G401.6 (cell line): Measurements from ENCODE around the gene IKZF5.
A peak's percentile ranks its signal among the peaks of the same experiment; 100 is the strongest.

Experiments
- FAIRE-seq: peaks from 2 replicates; lab custom pipeline; 2012; peaks lifted over from hg19 to GRCh38; lab: Jason Lieb, UNC

The IKZF5 gene, protein sequence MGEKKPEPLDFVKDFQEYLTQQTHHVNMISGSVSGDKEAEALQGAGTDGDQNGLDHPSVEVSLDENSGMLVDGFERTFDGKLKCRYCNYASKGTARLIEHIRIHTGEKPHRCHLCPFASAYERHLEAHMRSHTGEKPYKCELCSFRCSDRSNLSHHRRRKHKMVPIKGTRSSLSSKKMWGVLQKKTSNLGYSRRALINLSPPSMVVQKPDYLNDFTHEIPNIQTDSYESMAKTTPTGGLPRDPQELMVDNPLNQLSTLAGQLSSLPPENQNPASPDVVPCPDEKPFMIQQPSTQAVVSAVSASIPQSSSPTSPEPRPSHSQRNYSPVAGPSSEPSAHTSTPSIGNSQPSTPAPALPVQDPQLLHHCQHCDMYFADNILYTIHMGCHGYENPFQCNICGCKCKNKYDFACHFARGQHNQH

DNA sequence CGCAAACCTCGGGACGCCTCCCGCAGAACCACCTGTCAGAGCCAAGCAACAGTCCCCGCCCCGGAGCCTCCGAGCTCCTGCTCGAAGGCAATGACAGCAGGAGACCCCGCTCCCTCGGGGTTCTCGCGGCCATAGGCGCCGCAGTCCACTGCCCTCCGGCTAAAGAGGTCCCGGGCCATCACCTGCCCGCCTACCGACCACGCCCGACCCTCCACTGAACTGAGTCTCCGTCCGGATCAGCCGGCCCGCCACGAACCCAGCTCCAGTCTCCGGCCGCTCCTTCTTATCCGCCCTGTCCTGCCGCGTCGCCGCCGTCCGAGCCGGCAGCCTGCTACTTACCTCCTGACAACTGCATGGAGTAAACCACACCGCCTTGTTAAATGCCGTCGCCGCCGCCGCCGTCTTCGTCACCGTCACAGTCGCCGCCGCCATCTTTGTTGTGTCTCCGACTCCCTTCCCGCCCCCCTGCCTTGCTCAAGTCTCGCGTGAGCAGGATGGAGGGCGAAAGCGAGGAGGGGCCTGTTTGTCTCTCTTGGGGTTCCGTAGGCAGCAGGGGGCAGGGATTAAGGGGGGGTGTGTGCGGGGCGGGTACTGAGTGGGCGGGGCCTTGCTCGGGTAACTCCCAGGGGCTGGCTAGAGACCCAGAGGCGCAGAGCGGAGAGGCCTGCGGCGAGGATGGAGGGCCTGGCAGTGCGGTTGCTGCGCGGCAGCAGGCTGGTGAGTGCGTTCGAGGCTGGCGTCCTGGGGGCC is at the start of gene IKZF5, which contains the start of gene ACADSB:
Gene IKZF5 (minus strand): TSS at position 441 of the 750 bp plus-strand sequence. CDS start 10,170 bp downstream, outside the sequence.
Gene ACADSB (plus strand): TSS at position 652 of the 750 bp plus-strand sequence. CDS start 24 bp downstream, at position 676.
- peak; percentile 86 for FAIRE-seq

DNA sequence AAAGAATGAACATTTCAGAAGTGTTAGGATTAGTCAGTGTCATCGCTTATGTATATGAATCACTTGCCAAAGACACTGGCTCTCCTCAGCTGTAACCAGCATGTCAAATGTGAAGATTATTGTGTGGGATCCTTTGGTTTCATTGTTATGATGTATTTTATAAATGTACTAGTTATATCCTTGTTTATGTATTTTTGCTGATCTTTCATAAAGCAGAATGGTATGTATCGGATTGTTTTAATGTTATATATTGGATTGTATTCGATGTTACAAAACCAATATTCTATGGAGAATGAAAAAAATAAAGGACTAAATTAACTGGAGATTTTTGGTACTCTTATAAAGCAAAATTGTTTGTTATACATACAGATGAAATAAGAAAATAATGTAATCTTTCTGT is 49.4 kb upstream of the IKZF5 start:
- peak; percentile 28 for FAIRE-seq

DNA sequence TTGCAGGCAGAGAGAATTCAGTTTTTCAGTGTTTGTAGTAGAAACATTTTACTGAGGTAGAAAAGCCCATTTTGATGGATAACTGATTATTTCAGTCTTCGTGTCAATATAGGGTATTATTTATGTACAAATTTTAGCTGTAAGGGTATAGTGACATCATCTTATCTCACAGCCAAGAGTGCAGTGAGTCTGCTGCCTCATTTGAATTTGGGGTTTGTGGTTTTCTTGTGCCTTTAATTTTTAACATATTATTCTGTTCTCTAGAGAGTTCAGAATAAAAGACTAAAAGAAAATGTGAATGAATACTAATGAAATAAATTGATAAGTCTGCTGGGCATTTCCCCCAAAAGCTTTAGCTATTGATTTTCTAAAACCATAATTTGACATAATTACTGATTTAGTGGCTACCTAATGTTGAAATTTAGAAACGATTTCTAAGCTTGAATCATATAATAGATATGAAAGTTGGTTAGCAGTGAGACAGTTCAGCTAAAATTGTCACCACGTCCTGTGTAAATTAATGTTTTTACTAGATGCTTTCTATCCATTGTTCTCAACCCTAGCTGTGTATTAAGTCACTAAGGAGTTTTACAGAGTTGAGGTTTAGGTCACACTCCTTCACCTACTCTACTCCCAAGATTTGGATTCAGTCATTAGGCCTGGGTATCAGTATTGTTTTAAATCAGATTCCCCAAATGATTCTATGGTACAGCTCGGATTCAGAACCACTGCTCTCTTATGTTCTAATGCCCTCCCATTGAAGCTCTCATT is 37.6 kb upstream of the IKZF5 start:
- no peak for FAIRE-seq

DNA sequence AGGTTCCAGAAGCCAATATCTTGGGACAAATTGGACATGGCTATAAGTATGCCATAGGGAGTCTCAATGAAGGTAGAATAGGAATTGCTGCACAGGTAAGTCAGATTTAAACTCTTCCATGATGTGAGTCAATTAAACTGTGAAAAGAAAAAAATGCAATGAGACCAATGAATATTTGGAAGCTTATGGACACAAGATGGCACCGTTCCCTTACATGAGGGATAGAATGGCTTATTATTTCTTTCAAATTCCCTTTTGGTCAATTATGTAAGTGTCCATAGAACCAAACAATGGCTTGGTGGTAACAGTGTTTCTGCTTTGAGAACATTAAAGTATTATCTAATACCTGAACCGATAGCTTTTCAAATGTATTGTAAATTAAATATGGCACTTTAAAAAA is 35.8 kb upstream of the IKZF5 start:
- FAIRE-seq = peak; percentile 63

DNA sequence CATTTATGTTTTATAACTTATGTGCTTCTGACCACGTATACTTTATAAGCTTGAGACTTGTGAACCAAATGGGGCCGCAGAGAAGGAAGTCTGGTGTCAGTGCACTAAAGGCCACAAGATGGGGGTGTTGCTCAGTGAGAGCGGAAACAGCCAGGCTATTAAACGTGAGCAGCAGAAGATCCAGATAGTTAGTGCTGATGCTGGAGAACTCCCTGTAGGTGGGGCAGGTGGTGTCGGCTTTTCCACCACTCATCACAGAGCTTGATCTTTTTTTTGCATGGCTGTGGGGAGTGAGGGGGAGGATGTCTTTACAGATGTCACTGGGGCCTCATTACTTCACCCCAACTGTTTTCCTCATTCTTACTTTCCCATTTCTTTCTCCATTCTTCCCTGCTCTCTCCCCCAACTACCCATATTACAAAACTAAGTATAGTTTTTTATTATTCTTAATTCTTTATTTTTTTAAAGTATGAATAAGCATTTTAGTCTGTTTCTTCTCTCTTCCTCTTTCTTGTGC is 34.9 kb upstream of the IKZF5 start:
- FAIRE-seq = peak; percentile 87

DNA sequence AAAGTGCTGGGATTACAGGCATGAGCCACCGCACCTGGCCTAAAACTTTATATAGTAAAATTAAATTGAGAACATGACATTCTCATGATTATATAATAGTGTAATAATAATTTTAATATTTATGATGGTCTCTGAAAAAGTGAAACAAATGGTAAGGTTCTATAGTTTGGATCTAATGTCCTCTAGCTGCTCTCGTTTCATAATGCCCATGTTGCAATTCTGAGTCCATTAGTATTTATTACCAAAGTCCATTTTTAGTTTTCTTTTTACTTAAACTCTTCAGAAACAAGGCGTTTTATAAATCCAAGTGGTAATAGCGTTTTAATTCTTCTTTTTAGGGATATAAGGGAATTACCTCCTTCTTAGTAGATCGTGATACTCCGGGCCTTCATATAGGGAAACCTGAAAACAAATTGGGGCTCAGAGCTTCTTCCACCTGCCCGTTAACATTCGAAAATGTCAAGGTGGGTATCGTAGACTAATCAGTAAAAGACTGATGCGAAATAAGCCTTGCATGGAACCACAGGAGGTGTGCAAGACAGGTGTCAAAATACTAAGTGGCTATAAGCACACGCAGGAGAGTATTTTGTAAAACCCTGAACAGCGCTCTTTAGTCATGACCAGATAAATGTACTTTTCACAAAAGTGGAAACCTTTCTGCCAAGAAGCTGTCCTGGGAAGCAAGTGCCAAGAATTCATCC is 34.3 kb upstream of the IKZF5 start:
- FAIRE-seq = no peak

DNA sequence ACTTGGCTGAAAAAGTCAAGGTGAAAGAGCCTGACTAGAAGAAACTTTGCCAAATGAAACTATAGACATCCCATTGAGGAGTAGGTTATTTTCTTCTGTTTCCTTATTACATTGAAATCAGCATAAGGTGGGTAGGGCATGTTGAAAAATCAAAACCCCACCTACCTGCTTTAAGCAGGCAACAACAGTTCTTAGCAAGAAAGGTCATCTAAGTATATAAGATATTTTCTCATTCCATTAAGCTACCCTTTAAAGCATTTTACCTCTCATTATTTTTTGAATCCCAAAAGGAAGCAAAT is 31.0 kb upstream of the IKZF5 start:
- no peak for FAIRE-seq

DNA sequence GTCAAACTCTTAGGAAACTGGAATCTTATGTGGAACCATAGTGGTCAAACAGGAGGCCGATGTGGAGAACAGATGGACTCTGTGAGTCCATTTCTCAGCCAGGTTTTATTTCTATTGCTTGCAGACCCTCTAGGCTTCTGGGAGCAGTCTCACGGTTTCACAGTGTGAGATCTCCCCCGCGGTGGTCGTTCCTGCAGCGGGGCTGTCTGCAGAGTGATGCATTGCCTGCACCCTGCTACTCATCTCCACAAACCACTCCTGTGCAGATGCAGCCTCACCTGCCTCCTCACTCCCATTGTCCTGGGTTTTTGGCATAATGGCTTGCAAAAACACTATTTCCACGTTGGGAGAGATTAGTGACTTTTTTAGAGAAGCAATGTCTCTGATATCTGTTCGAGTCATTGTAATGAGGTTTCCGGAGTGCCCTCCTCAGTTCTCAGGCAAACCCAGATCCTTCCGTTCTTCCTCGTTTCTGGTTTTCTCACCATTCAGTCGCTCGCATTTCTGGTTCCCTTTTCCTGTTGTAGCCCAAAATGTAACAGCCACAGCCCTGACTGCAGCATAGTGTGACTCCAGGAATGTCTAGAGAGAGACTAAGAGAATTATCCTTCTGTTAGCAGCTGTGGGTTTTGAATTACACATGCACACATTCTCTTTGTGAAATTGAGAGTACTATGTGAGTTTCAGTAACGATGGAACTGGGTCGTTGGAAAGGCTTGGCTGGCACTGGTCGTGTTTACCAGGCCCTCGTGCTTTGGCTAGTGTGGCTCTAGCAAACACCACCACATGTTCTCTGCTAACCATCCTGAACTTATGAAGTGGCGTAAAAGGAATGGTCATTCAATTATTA is 30.4 kb upstream of the IKZF5 start:
- FAIRE-seq = no peak

DNA sequence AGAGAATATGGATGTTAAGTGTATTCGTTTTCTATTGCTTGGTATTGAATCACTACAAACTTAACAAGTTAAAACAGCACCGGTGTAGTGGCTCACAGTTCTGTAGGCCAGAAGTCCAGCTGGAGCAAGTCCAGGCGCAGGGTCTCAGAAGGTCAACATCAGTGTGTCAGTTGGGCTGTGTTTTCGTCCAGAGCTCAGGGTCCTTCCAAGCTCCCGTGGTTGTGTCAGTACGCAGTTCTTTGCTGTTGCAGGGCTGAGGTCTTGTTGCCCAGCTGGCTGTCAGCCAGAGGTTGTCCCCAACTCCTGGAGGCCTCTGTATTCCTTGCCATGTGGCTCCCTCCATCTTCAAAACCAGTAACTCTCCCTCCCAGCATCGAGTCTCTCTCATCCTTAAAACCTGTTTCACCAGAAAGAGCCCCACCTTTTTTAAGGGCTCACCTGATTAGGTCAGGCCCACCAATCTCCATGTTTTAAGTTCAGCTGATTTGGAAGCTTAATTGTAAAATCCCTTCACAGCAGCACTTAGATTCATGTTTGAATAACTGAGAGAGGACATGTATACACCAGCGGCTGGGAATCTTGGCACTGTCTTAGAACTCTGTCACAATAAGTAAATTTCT is 27.0 kb upstream of the IKZF5 start:
- no peak for FAIRE-seq

DNA sequence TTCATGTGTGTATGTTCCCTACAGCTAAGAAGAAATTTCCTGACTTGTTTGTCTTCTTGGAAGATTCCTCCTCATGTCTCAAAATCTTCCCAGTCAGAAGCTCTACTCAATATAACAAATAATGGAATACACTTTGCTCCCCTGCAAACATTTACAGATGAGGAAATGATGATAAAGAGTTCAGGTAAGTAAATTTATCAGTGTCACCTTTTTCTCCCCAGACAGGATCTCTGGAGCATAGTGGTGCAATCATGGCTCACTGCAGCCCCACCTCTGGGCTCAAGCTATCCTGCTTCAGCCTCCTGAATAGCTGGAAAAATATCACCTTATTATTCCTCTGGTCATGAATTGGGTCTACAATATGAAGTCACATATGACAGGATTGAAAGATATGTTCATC is 25.7 kb upstream of the IKZF5 start:
- no peak for FAIRE-seq

DNA sequence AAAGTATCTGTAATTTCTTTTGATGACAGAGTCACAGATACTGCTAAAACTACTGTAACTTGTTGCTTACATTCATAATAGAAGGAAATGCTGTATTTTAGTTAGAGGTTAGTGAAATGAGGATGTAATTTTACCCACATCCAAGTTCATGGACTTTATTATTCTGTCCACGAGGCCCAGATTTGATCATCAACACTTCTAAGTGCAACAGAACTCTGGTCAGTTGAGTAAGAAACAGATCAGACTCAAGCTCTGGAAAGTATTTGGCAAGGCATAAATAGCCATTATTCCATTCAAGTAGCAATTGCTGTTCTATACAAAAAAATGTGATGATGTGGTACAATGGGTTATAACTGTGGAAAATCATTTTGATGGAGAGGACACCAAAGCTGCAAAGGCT is 22.5 kb upstream of the IKZF5 start:
- FAIRE-seq = no peak

DNA sequence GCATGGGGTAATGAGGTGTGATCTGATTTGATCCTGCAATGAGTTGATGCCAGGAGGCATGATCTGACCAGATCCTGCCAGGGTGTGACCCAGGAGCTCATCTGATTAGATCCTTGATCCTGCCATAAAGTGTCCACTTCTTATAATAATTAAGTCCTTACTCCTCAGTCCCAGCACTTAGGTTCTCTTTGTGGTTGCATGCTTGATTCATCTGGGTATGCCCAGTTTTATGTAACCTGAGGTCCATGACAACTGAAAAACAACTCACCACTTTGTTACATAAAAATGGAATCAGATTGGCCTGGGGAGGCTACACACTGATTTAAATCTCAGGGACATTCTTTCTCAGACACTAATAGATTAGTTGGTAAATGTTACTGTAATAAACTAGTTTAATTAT is 19.3 kb upstream of the IKZF5 start:
- FAIRE-seq = no peak

DNA sequence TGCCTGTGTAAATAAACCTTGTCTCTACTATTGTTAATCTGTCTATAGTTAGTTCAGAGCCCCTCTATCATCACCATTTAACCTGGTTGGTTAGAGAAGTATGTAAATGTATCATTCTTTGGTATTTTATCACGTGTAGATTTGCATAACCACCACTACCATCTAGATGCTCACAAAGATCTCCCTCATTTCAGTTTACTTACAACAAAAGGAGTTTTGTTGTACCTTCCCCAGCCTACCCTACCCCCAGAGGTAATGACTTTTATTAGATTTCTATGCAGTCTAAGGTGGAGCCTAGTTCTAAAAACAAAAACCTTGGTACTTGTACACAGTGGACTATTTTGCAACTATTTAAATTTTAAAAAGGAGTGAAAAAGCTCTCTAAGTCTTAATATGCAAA is 17.7 kb upstream of the IKZF5 start:
- no peak for FAIRE-seq

DNA sequence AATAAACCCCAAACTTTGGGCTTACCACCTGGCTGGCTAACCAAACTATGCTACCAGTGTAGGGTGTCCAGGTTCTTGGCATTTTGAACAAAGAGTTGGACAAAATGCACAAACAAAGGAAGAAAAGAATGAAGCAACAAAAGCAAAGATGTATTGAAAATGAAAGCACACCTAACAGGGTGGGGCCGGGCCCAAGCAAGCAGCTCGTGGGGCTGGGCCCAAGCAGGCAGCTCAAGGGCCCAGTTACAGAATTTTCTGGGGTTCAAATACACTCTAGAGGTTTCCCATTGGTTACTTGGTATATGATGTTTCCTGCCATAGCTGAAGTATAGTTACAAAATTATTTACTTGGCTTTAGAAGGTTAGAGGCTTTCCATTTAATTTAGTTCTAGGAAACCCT is 15.9 kb upstream of the IKZF5 start:
- FAIRE-seq = no peak

DNA sequence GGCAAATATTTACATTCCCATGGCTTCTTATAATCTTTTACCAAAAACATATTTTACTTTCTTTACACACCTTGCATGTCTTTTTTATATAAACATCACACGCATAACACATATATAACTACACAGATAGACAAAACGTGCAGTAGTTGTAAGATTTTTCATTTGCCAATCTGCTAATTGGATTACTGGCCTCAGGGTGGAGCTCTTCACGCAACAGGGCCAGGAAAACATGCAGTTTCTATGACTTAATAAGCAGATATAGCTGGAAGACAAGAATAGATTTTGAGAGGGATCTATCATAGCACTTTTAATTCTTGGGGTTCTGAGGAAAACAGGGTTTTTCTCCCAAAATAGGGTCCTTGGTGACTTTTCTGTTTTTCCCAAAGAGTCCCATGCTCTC is 12.9 kb upstream of the IKZF5 start:
- FAIRE-seq = no peak

DNA sequence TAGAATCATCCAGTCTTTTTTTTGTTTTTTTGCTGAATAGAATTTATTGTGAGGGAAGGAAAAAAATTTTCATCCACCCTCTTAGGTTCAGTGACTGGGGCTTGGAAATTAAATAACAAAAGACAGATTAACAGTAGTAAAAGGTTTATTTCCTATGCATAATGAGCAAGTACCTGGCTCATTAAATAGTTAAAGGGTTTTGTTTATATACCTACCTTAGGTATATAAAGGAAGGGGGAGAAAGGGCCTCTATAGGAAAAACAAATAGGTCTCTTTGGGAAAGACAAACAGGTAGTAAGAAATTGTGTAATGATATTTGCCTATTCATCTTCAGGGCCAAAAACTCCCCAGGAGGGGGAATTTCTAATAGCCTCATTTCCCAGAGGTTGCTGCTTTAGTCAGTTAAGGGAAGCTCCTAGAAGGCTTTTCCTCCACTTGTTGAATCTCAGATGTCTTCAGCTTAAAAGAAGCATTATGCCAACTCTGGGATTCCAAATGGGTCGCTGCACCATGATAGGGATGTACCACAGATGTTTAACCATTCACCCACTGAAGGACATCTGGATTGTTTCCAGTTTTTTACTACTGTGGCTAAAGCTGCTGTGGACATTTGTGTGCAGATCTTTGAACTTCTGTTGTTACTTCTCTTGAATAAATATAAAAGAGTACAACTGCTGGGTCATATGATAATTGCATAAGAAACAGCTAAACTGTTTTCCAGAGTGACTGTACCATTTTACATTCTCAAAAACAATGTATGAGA is 11.5 kb upstream of the IKZF5 start:
- no peak for FAIRE-seq

DNA sequence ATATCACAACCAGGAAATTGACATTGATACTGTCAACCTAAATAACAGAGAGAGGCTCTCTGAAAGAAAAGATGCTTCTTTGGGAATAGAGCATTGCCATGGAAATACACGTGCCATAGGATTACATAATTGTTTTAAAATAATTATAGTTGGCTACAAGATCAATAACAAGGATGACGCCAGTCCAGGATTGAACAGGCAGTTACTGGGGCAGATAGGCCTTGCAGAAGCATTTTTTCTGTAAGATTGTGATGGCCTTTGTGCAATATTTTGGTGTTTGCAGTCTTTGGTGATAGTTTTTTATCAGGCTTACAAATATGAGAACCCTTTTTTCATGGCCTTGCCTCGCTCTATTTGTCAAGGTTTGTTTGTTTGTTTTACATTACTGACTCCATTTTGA is 10.7 kb upstream of the IKZF5 start:
- no peak for FAIRE-seq

DNA sequence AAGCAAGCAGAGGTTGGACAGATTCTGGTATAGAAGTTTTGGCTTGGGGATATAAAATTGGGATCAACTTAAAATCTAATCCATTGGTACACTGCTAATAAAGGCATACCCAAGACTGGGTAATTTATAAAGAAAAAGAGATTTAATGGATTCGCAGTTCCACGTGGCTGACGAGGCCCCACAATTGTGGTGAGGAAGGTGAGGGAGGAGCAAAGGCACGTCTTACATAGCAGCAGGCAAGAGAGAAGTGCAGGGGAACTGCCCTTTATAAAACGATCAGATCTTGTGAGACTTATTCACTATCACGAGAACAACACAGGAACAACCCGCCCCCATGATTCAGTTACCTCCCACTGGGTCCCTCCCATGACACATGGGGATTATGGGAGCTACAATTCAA is 9.9 kb upstream of the IKZF5 start:
- FAIRE-seq = no peak

DNA sequence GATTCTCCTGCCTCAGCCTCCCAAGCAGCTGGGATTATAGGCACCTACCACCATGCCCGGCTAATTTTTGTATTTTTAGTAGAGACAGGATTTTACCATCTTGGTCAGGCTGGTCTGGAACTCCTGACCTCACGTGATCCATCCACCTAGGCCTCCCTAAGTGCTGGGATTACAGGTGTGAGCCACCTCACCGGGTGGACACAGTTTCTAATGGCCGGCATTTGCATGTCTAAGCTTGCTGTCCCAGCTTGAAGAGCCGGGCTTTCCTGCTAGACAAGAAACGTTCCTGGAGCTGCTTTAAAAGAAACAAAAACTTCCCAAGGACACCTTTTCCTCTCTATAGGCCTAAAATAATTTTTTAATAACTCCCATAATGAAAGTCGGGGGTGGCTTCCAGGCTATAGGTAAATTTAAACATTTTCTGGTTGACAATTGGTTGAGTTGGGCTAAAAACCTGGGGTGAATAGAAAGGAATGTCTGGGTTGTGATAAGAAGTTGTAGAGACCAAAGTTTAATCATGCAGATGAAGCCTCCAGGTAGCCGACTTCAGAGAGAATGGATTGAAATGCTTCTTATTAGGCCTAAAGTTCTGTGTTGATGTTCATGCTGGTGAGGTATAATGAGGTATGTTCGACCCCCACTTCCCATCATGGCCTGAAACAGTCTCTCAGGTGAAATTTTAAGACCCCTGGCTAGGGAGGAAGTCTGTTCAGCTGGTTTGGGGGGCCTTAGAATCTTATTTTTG is 9.0 kb upstream of the IKZF5 start:
- no peak for FAIRE-seq
